HepG2 (cell line): ENCODE results near the gene MITF. TPM values are rescaled to one million over a fixed set of nuclear protein-coding genes. Genes with fewer than 3 reads are reported as not detected.

ENCODE experiments used
- ATAC-seq: fragments of 200-7000 bp; cut with Tn5 transposase; 3 replicates; pipeline ENCODE4 v1.9.1; 2020; ENCODE audit warnings: mild to moderate bottlenecking, moderate library complexity
- BruUV-seq: library from RNA; stranded (reverse); fragments of 400-500 nt; replicated peaks from 2 replicates; lab custom pipeline; 2021; lab: Mats Ljungman, UMichigan
- CTCF ChIA-PET: fragments of 300-600 bp; formaldehyde crosslinking; extraction: SDS; loops from one replicate; lab custom pipeline; 2021; ENCODE audit warnings: low total read pairs, inconsistent platforms, low intra/inter-chr PET ratio; lab: Yijun Ruan, JAX
- POLR2A ChIA-PET: fragments of 350-600 bp; sonication (Branson Sonifier 250); formaldehyde crosslinking; loops from one replicate; lab custom pipeline; 2020; ENCODE audit warnings: antibody characterized with exemption, inconsistent platforms; lab: Yijun Ruan, JAX
- DNase-seq: peaks from one replicate; pipeline ENCODE4 v3.0.0-alpha.2; 2015; ENCODE audit warnings: low spot score
- FAIRE-seq: peaks from 3 replicates; lab custom pipeline; 2011; peaks lifted over from hg19 to GRCh38; lab: Jason Lieb, UNC
- H2AFZ ChIP-seq: one replicate; pipeline ENCODE4 v1.6.1; 2011; ENCODE audit warnings: low read length, inconsistent platforms
- H3K27ac ChIP-seq: fragments of 300-600 bp; 3 replicates; pipeline ENCODE4 v1.8.0; 2011; ENCODE audit warnings: mixed run types, mild to moderate bottlenecking, mixed read lengths, low read length, inconsistent platforms; ENCODE audit not compliant: insufficient read depth; ENCODE audit errors: extremely low read length
- H3K27me3 ChIP-seq, 2 experiments: fragments of 200-600 bp in 1 of 2; 2 replicates in 1 of 2; 3 replicates in 1 of 2; pipeline versions ENCODE4 v1.6.0 to v1.8.0; 2011; ENCODE audit warnings: low read length in 2 of 2, mild to moderate bottlenecking in 2 of 2, moderate library complexity in 2 of 2, inconsistent platforms in 1 of 2; ENCODE audit not compliant: insufficient read depth in 2 of 2, control insufficient read depth in 1 of 2
- H3K36me3 ChIP-seq, 2 experiments: fragments of 200-600 bp in 1 of 2; replicated peaks in 1 of 2; 2 replicates in 1 of 2; 3 replicates in 1 of 2; pipeline versions ENCODE4 v1.5.1 to v1.8.0; 2011; ENCODE audit warnings: low read length in 2 of 2, inconsistent platforms in 1 of 2; ENCODE audit not compliant: insufficient read depth in 2 of 2, control insufficient read depth in 1 of 2
- H3K4me1 ChIP-seq: 2 replicates; pipeline ENCODE4 v1.5.1; 2012; ENCODE audit warnings: low read length, inconsistent platforms; ENCODE audit not compliant: insufficient read depth
- H3K4me2 ChIP-seq: 2 replicates; pipeline ENCODE4 v1.6.0; 2011; ENCODE audit warnings: low read depth, low read length, inconsistent platforms
- H3K4me3 ChIP-seq, 3 experiments: fragments of 200-600 bp in 1 of 3; sonication (generic), shearing (Covaris generic) in 1 of 3; replicated peaks in 1 of 3; 2 replicates each; pipeline ENCODE4 v1.5.1; 2011 to 2016; ENCODE audit warnings: low read length in 3 of 3, inconsistent platforms in 2 of 3, low read depth in 2 of 3, mild to moderate bottlenecking in 2 of 3, control low read depth in 1 of 3, mixed read lengths in 1 of 3; ENCODE audit not compliant: insufficient read depth in 1 of 3
- H3K79me2 ChIP-seq: one replicate; pipeline ENCODE4 v1.6.1; 2011; ENCODE audit warnings: low read length, inconsistent platforms; ENCODE audit not compliant: insufficient read depth
- H3K9ac ChIP-seq: 2 replicates; pipeline ENCODE4 v1.6.0; 2011; ENCODE audit warnings: mild to moderate bottlenecking, low read depth, low read length, inconsistent platforms; ENCODE audit not compliant: insufficient read depth
- H3K9me3 ChIP-seq: 2 replicates; pipeline ENCODE4 v1.5.1; 2012; ENCODE audit warnings: mild to moderate bottlenecking, low read length
- H4K20me1 ChIP-seq: 2 replicates; pipeline ENCODE4 v1.6.0; 2011; ENCODE audit warnings: inconsistent platforms, mild to moderate bottlenecking, low read length, moderate library complexity; ENCODE audit not compliant: insufficient read depth
- FOXO4 ChIP-seq: sonication (generic); formaldehyde crosslinking; conservative IDR thresholded peaks from 2 replicates; pipeline ENCODE4 v1.8.1; 2023; ENCODE audit warnings: missing genetic modification reagents
- HMGA1 ChIP-seq: sonication (generic); formaldehyde crosslinking; conservative IDR thresholded peaks from 2 replicates; pipeline ENCODE4 v1.4.0; 2020; ENCODE audit warnings: missing genetic modification reagents
- PHF21A ChIP-seq: sonication (generic); formaldehyde crosslinking; IDR thresholded peaks from 2 replicates; pipeline ENCODE4 v1.5.0; 2020; ENCODE audit warnings: mild to moderate bottlenecking, missing genetic modification reagents
- SATB2 ChIP-seq: sonication (generic); formaldehyde crosslinking; IDR thresholded peaks from 2 replicates; pipeline ENCODE4 v1.5.0; 2020; ENCODE audit warnings: missing genetic modification reagents
- SP140L ChIP-seq: sonication (generic); formaldehyde crosslinking; IDR thresholded peaks from 2 replicates; pipeline ENCODE4 v1.4.0; 2020; ENCODE audit warnings: missing genetic modification reagents, borderline replicate concordance
- SRSF1 ChIP-seq: fragments of 200-400 bp; formaldehyde crosslinking; optimal IDR thresholded peaks from 2 replicates; pipeline ENCODE3; 2017; ENCODE audit warnings: mild to moderate bottlenecking, low read depth, low read length, moderate library complexity
- THAP7 ChIP-seq: sonication (generic); formaldehyde crosslinking; IDR thresholded peaks from 2 replicates; pipeline ENCODE4 v1.8.1; 2023; ENCODE audit warnings: mild to moderate bottlenecking, missing genetic modification reagents
- ZC3H13 ChIP-seq: sonication (generic); formaldehyde crosslinking; IDR thresholded peaks from 2 replicates; pipeline ENCODE4 v1.8.1; 2023; ENCODE audit warnings: mild to moderate bottlenecking, missing genetic modification reagents, moderate library complexity
- WGBS: methylation state at CpG from one replicate; pipeline ENCODE4 v1.1.6; 2017; ENCODE audit warnings: low lambda C conversion rate; 5-methylcytosine and 5-hydroxymethylcytosine counted together
- in situ Hi-C: cut with HindIII; loops from 2 replicates; pipeline ENCODE4 v1.10.0; 2017; ENCODE audit warnings: low pct_unique_long_range_greater_than_20kb; ENCODE audit not compliant: extremely low pct_ligation_motif_present
- intact Hi-C: fragments of 100-400 bp; cut with micrococcal nuclease; formaldehyde crosslinking; loops from one replicate; pipeline ENCODE4 v1.10.0; 2022; ENCODE audit not compliant: unreplicated experiment
- polyA plus RNA-seq, 8 experiments: library from polyadenylated mRNA; depleted of rRNA in 3 of 8; stranded (reverse) in 7 of 8; unstranded in 1 of 8; fragments of >200 nt; fragmentation: Illumina TruSeq in 4 of 8; extraction: Trizol in 4 of 8; gene quantifications; 2 replicates each; pipeline versions ENCODE4 v1.2.1 to v1.2.3, GENCODE V29; 2011 to 2016; ENCODE audit warnings: low read depth in 4 of 8, missing spikeins in 1 of 8, mixed read lengths in 1 of 8; ENCODE audit not compliant: insufficient read depth in 1 of 8
- total RNA-seq, 5 experiments: library from RNA; depleted of rRNA; stranded (reverse); fragments of >200 nt; fragmentation: Illumina TruSeq; extraction: Trizol; gene quantifications; 2 replicates each; pipeline ENCODE4 v1.2.3, GENCODE V29; 2016; ENCODE audit warnings: low read depth in 1 of 5

Gene MITF
- total and polyA plus RNA-seq, 2 of the 13 experiments (the other 11 are each of a cell fraction or from before 2014, with no cell fraction given), result 0.12 to 0.38 TPM

- ChIA-PET POLR2A (no interaction called here), CTCF (no interaction called here)
- no peak overlapping the region for H3K27ac ChIP-seq
Observed at GRCh38 chr3:69762768-69763229, 23.5 kb downstream of the MITF start.

More at GRCh38 chr3:69762768-69763229, 23.5 kb downstream of the MITF start:
- no peak for TF ChIP-seq FOXO4 (CRISPR knock-in tag)
- no peak for TF ChIP-seq ZC3H13
- TF ChIP-seq THAP7 (CRISPR knock-in tag), result no peak
- no peak for TF ChIP-seq SRSF1
- no peak for TF ChIP-seq SATB2 (CRISPR knock-in tag)
- no peak for TF ChIP-seq HMGA1 (CRISPR knock-in tag)
- TF ChIP-seq PHF21A (CRISPR knock-in tag), result no peak
- no peak for TF ChIP-seq SP140L (CRISPR knock-in tag)
- ATAC-seq (no peak), DNase-seq (no peak), FAIRE-seq (no peak)
- no peaks in the 10 kb centered on the region for H3K4me1 ChIP-seq
- no peaks in the 10 kb centered on the region for H3K27me3 ChIP-seq
- no peaks in the 10 kb centered on the region for H3K9me3 ChIP-seq
- 0% methylated on average over 1 of the region's 1 CpG for WGBS
- H3K36me3 ChIP-seq, result no peaks in the 10 kb centered on the region
- no peak overlapping the region for H3K4me2 ChIP-seq
- H3K9ac ChIP-seq, result no peak overlapping the region
- no peak overlapping the region for H2AFZ ChIP-seq
- no peak overlapping the region for H3K4me3 ChIP-seq
- no TSS peak for BruUV-seq
- no peaks in the 10 kb centered on the region for H4K20me1 ChIP-seq
- no peaks in the 10 kb centered on the region for H3K79me2 ChIP-seq
- in situ Hi-C loops (no loop called here), intact Hi-C loops (no loop called here)
